ENCODE results near the gene RNF5.

DNA sequence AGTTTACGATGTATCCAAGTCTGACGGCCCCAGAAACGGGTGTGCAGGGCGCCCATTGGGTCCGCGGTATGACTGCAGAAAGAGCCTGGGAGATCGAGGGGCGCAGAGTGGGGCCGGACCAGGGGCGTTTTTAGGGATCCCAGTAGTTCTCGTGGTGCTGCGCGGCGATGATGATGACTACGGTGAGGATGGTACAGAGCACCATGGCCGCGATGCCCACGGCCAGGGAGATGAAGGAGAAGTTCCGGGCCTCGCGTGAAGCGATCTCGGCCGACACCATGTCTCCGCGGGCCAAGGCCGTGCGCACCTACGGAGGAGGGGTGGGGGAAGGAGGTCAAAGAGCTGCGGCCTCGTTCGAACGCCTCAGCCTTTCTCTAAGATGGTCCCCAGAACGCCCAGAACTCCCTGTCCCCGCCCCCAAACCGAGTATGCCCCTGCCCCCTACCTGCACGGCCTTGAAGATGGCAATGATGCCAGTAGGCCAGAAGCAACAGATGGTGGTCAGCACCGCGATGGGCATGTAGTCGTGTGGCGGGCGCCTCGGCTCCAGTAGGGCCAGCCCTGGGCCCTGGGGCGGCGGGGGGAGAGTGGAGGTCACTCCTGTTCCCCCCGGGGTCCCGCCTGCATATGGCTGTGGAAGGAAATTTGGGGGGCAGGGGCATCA, 29.0 kb upstream of the RNF5 start:
- TF ChIP-seq ARNTL (CRISPR knock-in tag; IDR thresholded peaks at IDR 0.05; ENCODE audit: borderline replicate concordance, low read depth) (no peak), ZC3H10 (CRISPR knock-in tag; IDR thresholded peaks at IDR 0.05) (no peak), ZNF565 (CRISPR knock-in tag; conservative IDR thresholded peaks at IDR 0.05; ENCODE audit: low read depth) (no peak), SNAI2 (CRISPR knock-in tag; IDR thresholded peaks at IDR 0.05) (no peak), ISL1 (CRISPR knock-in tag; IDR thresholded peaks at IDR 0.05) (no peak), PATZ1 (CRISPR knock-in tag; IDR thresholded peaks at IDR 0.05; ENCODE audit: borderline replicate concordance) (no peak), ZNF70 (CRISPR knock-in tag; IDR thresholded peaks at IDR 0.05) (no peak), PPARA (CRISPR knock-in tag; IDR thresholded peaks at IDR 0.05; ENCODE audit: borderline replicate concordance) (no peak), ZNF8 (CRISPR knock-in tag; IDR thresholded peaks at IDR 0.05) (no peak)

Measured in SK-N-SH treated with all-trans-retinoic acid at 6 μM for 48 hours (cell line).